HG03442 (cell line): ENCODE data around the gene PER2.
A peak's percentile ranks its signal among the peaks of the same experiment; 100 is the strongest.
"Not testable (repeated sequence)": the region's sequence is repeated elsewhere in the genome, so short reads cannot be mapped to it uniquely, and the experiment has no call there.

ENCODE experiments used
- ATAC-seq: cut with Tn5 transposase; IDR thresholded peaks from one replicate; pipeline ENCODE4 v1.9.1; 2021; ENCODE audit warnings: mild to moderate bottlenecking, moderate library complexity; ENCODE audit not compliant: unreplicated experiment

Gene PER2

DNA sequence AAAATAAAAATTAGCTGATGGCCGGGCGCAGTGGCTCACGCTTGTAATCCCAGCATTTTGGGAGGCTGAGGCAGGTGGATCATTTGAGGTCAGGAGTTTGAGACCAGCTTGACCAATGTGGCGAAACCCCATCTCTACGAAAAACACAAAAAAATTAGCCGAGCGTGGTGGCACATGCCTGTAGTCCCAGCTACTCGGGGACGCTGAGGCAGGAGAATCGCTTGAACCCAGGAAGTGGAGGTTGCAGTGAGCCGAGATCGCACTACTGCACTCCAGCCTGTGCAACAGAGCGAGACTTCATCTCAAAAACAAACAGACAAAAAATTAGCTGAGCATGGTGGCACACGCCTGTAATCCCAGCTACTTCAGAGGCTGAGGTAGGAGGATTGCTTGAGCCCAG, 22.3 kb upstream of the PER2 start:
- ATAC-seq = not testable (repeated sequence)

DNA sequence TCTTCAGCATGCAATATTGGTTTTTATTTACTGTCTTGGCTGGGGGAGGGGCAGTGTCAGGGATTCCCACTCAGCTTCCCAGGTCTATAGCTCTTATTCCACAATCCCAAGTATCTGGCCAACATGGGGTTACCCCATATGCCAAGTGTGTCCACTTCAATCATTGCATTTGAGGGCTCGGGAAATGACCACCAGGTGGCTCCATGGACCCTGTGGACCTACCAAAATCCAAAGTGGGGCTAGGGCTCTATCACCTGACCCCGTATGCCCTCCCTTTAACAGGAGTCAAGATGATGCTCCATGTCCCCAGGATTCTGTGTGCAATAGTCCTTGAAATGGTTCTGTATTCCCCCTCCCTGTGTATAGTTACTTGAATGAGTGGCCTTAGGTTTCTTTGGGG, 19.8 kb upstream of the PER2 start:
- no peak for ATAC-seq

DNA sequence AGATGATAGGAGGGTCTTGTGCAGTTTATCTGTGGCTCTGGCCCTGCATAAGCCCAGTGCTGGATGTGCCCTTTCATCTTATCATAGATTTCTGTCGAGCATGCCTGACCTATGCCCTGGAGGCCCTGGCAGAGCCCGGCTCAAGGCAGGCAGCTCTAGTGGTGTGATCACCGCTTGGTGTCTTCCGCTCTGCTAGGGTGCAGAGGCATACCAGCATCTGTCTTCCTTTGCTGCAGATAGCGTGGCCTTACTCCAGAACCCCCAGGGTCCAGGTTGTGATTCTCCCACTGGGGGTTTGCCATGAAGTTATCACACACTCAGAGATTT, 18.2 kb upstream of the PER2 start:
- ATAC-seq = no peak

DNA sequence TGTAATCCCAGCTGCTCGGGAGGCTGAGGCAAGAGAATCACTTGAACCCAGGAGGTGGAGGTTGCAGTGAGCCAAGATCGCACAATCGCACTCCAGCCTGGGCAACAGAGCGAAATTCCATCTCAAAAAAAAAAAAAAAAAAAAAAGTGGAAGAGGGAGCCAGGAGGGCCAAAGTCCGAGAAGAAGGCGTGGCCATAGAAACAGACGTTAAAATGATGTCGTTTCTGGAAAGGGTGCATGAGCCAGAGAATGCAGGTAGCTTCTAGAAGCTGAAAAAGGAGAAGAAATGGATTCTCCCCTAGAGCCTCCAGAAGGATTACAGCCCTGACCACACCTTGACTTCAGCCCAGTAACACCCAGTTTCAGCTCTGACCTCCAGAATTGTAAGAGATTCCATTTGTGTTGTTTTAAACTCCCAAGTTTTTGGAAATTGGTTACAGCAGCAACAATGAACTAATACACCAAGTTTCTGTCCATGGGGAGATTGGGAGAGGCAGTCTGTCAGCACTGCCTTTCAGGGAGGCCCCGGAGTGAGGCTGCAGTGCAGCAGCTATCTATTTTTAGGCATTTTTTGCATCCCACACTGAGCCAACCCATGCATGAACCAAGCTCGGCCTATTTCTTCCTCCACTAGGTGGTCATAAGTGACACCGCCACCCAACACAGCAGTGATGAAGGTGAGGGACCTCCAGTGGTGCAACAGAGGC, 17.7 kb upstream of the PER2 start:
- ATAC-seq = no peak

DNA sequence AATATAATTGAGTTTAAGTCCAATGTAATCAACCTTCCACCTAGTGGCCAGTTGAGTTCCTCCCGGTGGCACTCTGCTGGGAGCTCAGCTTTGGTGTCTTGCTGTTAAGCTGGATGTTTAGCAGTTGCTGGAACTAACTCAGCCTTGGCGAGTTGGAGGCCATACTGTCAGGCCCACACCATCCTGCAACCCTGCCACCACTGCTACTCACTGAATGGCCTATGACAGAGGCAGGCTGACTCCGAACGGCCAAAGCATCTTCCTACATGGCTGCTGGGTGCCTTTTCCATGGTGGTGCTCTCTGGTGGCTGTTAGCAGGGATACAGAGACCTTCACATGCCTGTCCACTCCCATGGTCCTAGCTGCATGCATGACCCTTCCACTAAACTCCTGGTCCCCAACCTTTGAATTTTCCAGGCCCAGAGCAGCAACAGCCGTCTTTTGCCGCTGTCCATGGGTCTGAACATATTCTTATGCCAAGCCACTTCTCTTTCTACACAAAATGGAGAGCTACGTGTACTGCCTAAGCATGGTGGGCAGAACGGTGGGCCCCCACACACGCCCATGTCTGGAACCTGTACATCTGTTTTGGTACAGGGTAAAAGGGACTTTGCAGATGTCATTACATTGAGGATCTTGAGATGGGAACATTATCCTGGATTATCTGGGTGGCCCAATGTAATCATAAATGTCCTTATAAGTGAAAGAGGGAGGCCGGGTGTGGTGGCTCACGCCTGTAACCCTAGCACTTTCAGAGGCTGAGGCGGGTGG, 16.9 kb upstream of the PER2 start:
- ATAC-seq = no peak

DNA sequence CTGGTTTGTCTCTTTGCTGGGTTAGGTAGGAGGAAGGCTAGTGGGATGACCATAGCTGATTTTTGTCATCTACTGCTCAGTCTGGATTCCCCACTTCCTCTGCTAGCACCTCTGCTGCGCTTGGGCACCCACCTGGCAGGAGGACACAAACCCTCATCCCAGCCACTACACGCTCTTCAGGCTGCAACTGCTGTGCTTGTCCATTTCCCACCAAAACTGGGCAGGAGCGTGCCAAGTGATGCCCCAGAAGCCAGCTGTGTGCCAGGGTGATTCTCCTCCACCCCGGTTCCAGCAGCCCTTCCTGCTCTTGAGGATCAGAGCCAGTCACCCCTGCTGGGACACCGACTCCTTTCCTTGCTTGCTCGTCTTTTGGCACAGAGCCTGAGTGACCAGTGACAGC, 15.7 kb upstream of the PER2 start:
- no peak for ATAC-seq

DNA sequence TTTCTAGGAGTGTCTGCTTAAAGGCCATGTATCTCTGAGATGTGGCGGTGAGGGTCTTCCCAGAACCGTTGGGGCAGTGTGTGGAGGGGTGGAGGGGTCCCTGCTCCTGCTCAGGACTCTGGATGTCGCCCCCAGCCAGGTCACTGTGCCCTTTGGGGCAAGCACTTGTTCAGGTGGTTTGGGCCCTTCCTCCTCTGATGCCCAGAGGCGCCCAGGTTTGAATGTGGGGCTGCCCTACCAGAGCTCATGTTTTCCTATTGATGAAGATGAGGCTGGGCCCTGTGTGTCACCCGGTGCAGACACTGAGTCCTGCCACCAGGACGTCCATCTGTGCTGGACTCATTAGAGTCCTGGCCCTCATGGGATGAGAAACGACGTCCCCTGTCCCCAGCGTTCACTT, 14.3 kb upstream of the PER2 start:
- no peak for ATAC-seq

DNA sequence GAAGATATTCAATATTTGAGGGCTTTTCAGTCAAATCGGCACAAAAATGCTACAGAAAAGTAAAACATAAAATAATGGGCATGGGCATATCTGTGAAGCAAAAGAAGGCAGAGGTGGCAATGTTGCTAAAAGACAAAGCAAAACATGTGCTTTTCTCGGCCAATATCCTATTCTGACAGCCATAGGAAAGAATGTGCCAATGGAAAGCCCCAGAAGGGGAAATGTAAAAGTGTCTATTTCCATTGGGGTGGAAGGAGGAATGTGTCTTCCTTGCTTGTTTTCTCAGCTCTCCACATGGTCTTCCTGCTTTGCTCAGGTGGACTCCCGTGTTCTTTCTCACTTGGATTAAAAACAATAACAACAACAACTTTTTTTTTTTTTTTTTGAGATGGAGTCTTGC, 13.7 kb upstream of the PER2 start:
- ATAC-seq = no peak

DNA sequence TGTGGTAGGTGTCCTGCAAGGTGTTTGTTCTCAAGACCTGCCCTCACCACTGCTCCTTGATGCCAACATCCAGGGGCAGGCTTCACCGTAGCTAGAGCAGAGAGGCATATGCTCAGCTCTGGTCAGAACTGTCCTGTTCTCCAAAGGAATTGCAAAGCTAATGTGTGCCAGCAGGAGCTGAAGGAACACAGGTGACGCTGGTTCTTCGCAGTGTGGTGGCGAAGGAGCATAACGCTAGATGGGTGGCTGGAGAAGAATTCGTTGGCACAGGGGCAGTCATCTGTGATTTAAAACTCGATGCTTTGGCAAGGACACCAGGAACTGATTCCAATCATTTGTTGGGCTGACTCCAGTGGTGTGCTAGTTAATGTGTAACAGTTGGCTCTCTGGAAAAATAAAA, 11.4 kb upstream of the PER2 start:
- ATAC-seq = no peak

DNA sequence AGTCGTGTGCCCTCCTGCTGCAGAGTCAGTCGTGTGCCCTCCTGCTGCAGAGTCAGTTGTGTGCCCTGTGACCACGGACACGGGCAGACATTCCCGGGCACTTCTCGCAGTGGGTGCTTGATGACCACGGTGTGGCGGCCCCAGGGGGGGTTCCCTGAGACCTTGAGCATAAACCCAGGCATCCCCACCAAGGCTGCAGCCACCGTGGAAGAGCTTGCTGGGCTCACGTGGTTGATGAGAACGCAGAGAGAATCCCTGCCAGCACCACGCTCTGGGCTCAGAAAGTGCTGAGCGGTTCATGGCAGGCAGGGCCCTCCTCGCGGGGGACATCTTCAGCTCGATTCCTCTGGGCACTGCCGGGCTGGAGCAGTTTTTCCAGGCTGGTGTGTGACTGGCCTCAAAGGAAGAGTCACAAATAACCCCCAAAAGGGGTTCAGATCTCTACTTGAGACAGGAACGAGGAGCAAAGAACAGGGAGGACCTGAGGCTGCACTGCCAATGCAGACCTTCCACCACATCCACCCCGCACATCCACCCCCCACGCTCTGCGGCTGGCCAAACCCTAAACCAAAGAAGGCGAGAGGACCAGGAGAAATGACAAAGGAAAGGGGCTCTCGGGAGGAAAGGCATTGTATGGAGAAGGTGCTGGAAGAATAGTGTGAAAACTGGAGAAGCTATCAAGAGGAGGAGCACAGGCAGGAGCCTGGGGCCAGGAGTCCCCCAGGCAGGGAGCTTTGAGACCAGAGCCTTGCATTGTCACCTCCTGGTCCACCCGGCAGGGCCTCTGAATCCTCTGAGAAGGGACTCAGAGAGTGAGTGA, 8.4 kb upstream of the PER2 start:
- ATAC-seq = no peak

DNA sequence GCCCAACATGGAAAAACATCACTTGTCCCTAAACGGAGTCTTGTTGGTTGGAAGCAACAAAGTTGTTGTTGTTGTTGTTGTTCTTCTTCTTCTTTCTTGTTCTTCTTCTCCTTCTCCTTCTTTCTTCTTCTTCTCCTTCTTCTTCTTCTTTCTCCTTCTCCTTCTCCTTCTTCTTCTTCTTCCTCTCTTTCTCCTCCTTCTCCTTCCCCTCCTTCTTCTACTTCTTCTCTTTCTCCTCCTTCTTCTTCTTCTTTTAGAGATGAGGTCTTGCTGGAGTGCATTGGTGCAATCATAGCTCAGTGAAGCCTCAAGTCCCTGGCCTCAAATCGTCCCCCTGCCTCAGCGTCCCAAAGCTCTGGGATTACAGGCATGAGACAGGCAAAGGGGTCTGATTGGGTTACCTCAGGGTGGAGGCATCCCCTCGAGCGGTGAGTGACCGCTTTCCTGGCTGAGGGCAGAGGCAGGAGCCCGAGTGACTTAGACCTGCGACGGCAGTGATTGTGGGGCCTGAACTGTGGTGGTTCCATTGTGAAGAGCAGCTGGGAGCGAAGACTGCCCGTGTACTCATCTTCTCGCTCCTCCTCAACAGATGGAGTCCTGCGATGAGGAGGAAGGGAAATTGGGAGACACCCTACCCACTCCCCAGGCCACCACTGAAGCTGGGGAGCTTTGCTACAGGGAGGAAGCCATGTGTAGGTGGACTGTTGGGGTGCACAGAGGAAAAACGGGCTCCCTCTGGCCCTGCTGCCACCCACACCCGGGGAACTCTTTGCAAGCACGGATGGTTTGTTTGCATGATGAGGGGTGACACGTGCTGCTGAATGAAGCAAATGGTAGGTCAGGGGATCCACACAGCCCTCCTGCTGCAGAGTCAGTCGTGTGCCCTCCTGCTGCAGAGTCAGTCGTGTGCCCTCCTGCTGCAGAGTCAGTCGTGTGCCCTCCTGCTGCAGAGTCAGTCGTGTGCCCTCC, 7.0 kb upstream of the PER2 start:
- ATAC-seq = no peak

DNA sequence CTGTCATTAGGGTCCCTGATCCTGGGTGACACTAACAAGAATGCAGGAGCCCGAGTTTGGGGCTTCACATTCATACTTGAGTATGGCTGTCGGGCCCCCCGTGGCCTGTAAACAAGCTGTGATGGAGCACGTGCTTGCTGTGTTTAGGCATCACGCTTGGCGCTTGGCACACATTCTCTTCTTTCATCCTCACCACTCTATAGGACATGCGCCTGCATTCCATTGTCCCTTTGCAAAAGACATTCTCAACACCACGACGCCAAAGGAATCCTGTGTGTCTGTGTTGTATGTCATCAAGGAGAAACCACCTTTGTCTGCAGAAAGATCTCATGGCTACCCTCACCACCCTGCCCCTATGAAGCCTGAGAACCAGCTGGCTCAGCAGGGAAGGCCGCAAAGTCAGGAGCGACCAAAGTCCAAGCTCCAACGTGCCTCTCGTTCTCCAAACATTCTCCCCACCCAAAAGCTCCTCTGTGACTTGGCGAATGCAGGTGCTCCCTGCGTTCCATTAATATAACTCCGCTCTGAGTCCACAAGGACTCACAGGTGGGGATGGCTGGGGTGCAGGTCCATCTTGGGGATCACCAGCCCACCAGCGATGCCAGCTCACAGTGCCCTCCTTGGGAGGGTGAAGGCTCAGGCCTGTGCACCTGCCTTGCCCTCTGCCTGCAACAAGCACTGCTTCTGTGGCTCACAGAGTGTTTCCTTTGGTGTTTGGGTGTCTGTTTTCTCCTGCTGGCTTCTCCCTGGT, 6.2 kb upstream of the PER2 start:
- no peak for ATAC-seq

DNA sequence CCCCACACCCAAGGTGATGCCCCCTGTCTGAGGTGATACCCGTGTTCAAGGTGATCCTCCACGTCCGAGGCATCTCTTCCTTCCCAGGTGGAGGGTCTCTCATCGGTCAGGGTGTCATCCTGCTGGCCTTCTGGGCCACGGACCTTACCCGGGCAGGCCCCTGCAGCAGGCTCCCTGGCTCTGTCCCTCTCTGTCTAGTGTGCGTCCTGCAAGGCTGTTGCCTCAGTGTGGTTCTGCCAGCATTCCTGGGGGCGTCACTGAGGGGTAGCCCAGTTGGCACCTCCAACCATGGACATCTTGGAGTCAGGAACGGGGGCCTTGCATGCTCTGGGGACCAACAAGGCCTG, 5.6 kb upstream of the PER2 start:
- ATAC-seq = no peak

DNA sequence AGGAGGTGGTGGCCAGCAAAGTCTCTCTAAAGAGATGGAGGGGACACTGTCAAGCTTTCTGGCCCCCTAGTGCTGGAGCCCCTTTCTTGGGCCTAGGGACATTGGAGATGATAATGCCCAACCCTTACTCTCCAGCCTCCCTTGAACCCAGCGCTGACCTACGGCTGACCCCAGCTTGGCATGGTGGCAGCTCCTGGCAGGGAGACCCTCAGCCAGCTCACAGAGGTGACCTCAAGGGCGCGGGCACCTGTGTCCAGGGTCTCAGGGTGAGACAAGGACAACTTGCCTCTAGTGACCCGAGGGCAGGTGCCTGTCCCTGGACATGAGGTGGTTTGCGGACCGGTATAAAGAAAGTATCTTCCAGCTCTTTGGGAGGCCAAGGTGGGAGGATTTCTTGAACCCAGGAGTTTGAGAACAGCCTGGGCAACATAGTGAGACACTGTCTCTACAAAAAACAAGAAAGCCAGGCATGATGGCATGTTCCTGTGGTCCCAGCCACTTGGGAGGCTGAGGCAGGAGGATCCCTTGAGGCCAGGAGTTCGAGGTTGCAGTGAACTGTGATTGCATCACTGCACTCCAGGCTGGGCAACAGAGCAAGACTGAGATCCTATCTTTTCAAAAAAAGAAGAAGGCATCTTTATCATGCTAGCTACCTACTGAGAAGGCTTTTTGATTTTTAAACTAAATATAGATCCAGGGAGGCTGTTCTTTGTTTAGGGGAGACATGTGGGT, 3.3 kb upstream of the PER2 start:
- ATAC-seq = no peak

DNA sequence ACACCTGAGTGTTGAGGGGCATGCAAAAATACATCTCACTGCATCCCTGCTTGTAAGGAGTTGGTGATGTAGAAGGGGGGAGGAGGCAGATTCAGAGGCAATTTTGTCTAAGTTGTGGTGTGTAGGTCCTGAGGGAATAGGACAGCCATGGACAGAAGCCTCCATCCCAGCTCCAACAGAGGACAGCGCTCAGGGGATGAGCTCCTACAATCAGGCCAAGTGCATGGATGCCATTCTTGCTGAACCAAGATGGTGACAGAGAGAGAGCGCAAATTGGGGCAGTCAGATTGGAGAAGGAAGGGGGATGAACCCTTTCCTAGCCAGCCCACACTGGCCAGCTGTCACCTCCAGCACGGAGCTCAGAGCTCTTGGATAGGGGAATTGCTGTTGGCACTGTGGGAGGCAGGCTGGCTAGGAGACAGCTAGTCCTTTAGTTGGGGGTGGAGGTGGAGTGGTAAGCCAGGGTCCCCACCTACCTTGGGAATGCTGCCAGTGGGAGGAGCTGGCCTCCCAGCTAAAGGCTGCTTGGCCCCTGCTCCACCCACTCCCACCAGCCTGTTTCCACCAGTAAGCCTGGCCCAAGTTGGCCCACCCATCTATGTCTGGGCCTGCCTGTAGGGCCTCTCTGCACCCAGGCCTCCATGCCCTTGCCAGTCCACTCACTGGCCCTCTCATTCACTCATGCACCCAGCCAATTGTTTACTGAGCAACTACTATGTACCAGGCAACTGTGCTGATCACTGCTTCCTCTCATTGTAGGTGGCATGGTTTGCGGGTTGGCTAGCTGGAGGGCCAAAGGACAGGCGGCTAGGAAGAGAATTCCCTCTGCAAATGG, 2.5 kb upstream of the PER2 start:
- ATAC-seq = no peak

DNA sequence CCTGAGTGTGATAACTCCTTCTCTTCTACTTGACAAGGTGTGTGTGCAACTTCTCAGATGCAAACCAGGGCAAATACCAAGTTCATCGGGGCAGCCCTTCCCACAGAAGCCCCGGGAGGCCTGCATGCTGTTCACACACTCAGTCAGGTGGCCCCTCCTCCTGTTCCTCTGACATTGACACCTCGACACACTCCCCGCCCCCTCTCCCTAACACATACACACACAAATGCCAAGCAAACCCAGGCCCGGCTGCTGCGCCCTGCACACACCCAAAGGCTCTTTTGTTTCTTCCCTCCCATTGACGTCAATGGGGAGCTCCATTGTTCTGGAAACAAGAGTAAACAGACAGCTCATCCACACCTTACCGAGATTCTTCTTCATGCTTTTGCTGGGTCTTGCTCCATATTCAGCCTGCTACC, 1.7 kb upstream of the PER2 start:
- no peak for ATAC-seq

DNA sequence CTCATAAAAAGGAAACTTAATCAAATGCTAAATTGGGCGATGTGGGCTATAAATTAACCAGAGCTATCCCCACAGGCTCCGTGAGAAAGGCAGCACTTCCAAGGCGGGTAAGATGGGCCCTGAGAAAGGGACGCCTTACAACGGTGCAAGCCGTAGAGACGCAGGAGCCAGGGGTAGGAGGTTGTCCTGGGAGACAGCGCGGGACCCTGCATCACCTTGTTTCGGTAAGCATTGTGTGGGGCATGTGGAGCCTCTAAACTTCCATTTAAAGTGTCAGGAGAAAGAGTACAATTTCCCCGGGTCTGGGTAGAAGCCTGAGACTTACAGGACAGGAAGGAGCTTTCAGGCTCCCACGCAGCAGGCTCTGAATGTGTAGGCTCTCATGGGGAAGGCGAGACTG, 1.2 kb upstream of the PER2 start:
- no peak for ATAC-seq

DNA sequence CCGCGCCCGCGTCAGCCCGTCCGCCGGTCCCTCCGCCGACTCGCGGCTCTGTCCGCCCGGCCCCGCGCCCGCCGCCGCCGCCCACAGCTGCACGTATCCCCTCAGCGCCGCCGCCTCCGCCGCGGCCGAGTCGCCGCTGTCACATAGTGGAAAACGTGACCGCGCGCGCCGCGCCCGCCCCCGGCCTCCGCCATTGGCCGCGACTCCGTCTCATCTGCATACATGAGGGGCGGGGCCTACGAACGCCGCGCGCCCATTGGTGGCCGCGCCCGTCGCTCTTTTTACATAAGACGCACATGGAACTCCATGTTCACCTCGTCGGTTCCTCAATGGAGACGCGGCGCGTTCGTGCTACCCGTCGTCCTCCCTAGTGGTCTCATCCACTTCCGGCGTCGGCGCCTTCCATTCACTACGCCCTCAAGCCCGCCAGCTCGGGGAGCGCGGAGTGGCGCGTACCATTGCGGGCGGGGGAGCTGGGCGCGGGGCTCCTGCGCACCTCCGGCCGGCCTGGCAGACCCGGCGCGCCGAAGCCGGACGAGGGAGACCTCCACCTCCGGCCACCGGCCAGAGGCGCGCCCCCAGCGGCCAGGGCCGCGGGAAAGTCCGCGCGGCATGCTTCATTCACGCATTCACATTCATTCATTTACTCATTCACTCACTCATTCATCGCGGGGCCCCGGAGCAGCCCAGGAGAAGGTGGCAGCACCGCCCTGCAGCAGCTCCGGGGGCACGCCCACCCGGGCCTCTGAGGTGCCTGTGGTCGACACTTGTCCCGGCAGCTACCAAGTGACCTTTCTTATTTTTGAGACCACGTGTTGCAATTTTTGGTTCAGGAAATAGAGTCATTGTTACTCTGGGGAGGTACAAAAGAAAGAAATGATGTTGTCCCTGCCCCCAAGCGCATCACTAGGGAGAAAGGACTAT, 502 bp upstream of the PER2 start:
- ATAC-seq = peak; percentile 85
